Right lobe of liver (tissue), 6 donors: ENCODE results near the gene NCOA6. TPM values are rescaled to one million over a fixed set of nuclear protein-coding genes. Genes with fewer than 3 reads are reported as not detected.

Source experiments
- ATAC-seq, 4 donors: fragments of 200-7000 bp; cut with Tn5 transposase; one replicate each; pipeline ENCODE4 v1.9.1; 2020; ENCODE audit warnings: mild to moderate bottlenecking in 4 of 4, moderate library complexity in 4 of 4
- DNase-seq, 3 donors: peaks; one replicate each; pipeline ENCODE4 v3.0.0-alpha.2; 2020
- H3K27ac ChIP-seq, 3 donors: fragments of 200-600 bp; one replicate each; pipeline ENCODE4 v1.8.0; 2022
- H3K27me3 ChIP-seq, 2 donors: fragments of 200-600 bp; one replicate each; pipeline ENCODE4 v1.8.0; 2022
- H3K36me3 ChIP-seq, 4 donors: fragments of 200-600 bp; sonication (generic) in 1 of 4; one replicate each; pipeline versions ENCODE4 v1.5.1 to v1.8.0; 2017 to 2022; ENCODE audit warnings: control low read depth in 1 of 4
- H3K4me1 ChIP-seq, 4 donors: fragments of 200-600 bp; sonication (generic) in 1 of 4; one replicate each; pipeline versions ENCODE4 v1.5.1 to v1.8.0; 2017 to 2022; ENCODE audit warnings: control low read depth in 1 of 4
- H3K4me3 ChIP-seq, 3 donors: fragments of 200-600 bp; one replicate each; pipeline ENCODE4 v1.8.0; 2022
- H3K9me3 ChIP-seq, 4 donors: fragments of 200-600 bp; sonication (generic) in 1 of 4; one replicate each; pipeline versions ENCODE4 v1.5.1 to v1.8.0; 2017 to 2022; ENCODE audit warnings: control low read depth in 1 of 4
- POLR2A ChIP-seq: fragments of 450-650 bp; IDR thresholded peaks from one replicate; pipeline ENCODE4 v1.6.1; 2017; ENCODE audit warnings: antibody characterized with exemption, mild to moderate bottlenecking
- WGBS: methylation state at CpG from one replicate; pipeline ENCODE4 v1.1.6; 2018; ENCODE audit warnings: low coverage, low lambda C conversion rate; ENCODE audit not compliant: insufficient coverage; ENCODE audit errors: missing lambda C conversion rate; 5-methylcytosine and 5-hydroxymethylcytosine counted together
- intact Hi-C, 2 donors: fragments of 100-400 bp; cut with DNase I; formaldehyde crosslinking; loops; one replicate each; pipeline versions ENCODE4 v1.11.2 to v1.14.1; 2022
- total RNA-seq, 6 experiments: library from RNA; depleted of rRNA in 2 of 6; stranded (reverse); fragments of >200 nt in 2 of 6; fragmentation: NEBNext Ultra II Directional in 3 of 6; extraction: Animal tissue kit (Norgen Biotek cat#: 25700) in 3 of 6; gene quantifications; one replicate each; pipeline versions ENCODE4 v1.1.0 to v1.2.4, GENCODE V29; 2016 to 2023
- TF ChIP-seq, protein P1 (sequence below), 4 donors: fragments of 200-600 bp in 3 of 4; fragments of 450-650 bp in 1 of 4; IDR thresholded peaks; one replicate each; pipeline versions ENCODE4 v1.5.1 to v1.8.0; 2016 to 2022; ENCODE audit warnings: antibody characterized with exemption in 4 of 4, mild to moderate bottlenecking in 2 of 4
- donor health status: DM: no; HTN: yes; CAD: no.
- donor health status: DM: no; HTN: no; CAD: no.
- donor health status: DM: no; HTN: no; CAD: no.
- donor health status: DM: no; HTN: yes; CAD: no.
- donor health status: DM: no; HTN: yes; CAD: no.

Gene NCOA6
- total RNA-seq, 6 experiments from 2014 or later, result 10.0 to 12.9 (median 11.1) TPM

DNA sequence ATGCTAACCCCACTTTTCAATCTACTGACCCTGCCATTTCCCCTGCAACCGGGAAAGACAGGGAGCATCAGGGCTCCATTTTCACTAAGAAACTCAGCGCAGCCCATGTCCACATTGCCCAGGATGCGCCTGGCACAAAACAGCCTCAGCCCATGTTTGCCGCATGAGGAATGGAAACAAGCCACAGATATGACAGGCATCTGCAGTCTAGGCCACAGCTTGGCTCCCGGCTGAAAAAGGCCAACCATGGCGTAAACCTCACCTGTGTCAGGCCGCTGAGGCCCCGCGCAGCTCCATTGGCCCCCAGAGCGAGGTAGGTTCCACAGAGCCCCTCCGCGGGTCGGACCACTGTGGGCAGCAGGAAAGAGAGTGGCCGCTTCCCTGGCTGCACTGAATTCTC is 25.5 kb upstream of the NCOA6 start:
- intact Hi-C loops, result no loop called here

DNA sequence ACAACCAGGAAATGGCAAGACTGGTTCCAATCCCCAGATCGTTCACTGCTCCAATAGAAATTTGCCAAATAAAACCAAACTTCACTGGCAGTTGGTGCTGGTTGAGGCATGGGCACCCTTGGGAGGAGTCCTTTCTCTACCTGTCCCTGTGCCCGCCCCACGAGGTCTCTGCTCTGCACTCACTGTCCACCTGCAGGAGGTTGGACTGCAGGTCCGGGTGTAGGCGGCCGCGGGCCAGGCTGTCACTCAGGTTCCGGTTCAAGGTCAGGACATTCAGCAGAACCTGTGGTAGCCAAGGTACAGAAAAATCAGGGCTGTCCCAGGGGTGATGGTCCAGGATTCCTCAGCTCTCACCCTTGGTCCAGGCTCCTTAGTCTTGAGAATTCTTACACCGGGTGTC is 24.3 kb upstream of the NCOA6 start:
- ATAC-seq, result no peak
- Histone ChIP-seq H3K9me3 (no peaks in the 10 kb centered on the region), H3K4me1 (no peaks in the 10 kb centered on the region), H3K27ac (no peak overlapping the region), H3K4me3 (no peak overlapping the region), H3K36me3 (peaks cover 0 to 7% (median 0%) of the 10 kb centered on the region in 4 donors), H3K27me3 (no peaks in the 10 kb centered on the region)
- DNase-seq, result no peak
- TF ChIP-seq POLR2A, result no peak
- TF ChIP-seq, protein P1, sequence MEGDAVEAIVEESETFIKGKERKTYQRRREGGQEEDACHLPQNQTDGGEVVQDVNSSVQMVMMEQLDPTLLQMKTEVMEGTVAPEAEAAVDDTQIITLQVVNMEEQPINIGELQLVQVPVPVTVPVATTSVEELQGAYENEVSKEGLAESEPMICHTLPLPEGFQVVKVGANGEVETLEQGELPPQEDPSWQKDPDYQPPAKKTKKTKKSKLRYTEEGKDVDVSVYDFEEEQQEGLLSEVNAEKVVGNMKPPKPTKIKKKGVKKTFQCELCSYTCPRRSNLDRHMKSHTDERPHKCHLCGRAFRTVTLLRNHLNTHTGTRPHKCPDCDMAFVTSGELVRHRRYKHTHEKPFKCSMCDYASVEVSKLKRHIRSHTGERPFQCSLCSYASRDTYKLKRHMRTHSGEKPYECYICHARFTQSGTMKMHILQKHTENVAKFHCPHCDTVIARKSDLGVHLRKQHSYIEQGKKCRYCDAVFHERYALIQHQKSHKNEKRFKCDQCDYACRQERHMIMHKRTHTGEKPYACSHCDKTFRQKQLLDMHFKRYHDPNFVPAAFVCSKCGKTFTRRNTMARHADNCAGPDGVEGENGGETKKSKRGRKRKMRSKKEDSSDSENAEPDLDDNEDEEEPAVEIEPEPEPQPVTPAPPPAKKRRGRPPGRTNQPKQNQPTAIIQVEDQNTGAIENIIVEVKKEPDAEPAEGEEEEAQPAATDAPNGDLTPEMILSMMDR (IDR thresholded peaks at IDR 0.05), result no peak
- intact Hi-C loops, result no loop called here
- WGBS, result 0% methylated on average over 1 of the region's 9 CpGs

More for the DNA sequence above, 25.5 kb upstream of the NCOA6 start:
- Histone ChIP-seq H3K27ac (no peak overlapping the region), H3K4me1 (no peaks in the 10 kb centered on the region), H3K36me3 (peaks cover 0 to 7% (median 0%) of the 10 kb centered on the region in 4 donors), H3K9me3 (no peaks in the 10 kb centered on the region), H3K4me3 (no peak overlapping the region), H3K27me3 (no peaks in the 10 kb centered on the region)
- no peak for TF ChIP-seq POLR2A
- TF ChIP-seq, protein P1 (IDR thresholded peaks at IDR 0.05), result no peak
- ATAC-seq (no peak), DNase-seq (no peak)
- WGBS, result 100% methylated on average over 1 of the region's 14 CpGs

DNA sequence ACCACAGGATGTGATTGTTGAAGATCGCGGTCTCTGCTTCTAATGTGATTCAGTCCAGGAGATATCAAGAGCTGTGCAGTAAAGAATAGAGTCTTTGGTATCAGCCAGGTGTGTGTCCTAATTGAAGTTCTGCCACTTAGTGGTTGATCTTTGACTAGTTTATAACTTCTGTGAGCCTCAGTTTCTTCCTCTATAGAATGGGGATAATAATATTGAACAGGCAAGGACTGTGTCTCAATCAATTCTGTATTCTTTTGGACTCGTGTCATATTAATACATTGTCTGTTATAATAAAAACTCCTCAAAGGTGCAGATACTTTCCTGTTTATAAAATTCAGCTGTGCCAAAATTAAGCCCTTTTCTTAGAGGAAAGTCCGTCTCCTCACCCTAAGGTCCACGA is 23.1 kb upstream of the NCOA6 start:
- TF ChIP-seq POLR2A, result no peak
- TF ChIP-seq, protein P1 (IDR thresholded peaks at IDR 0.05), result no peak
- intact Hi-C loops, result no loop called here
- H3K27ac ChIP-seq, result no peak overlapping the region
- H3K36me3 ChIP-seq, result peaks cover 0 to 7% (median 0%) of the 10 kb centered on the region in 4 donors
- H3K27me3 ChIP-seq, result no peaks in the 10 kb centered on the region
- 100% methylated on average over 4 of the region's 5 CpGs for WGBS
- H3K4me3 ChIP-seq, result no peak overlapping the region
- H3K9me3 ChIP-seq, result no peaks in the 10 kb centered on the region
- no peaks in the 10 kb centered on the region for H3K4me1 ChIP-seq
- ATAC-seq (no peak), DNase-seq (no peak)

DNA sequence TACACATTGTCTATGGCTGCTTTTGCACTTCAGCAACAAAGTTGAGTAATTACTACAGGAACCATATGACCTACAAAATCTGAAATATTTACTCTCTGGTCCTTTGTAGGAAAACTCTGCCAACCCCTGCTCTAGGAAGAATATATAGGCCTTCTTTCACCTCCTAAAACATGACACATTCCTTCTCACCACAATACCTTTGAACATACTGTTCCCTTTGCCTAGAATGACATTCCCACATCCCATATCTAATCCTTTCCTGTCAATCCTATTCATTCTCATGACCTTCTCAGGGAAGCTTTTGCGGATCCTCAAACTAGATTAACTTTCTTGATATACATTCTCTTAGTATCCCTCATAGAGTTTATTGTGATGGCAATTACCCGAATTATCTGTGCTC is 18.0 kb upstream of the NCOA6 start:
- no peaks in the 10 kb centered on the region for H3K9me3 ChIP-seq
- H3K4me3 ChIP-seq, result no peak overlapping the region
- H3K27me3 ChIP-seq, result no peaks in the 10 kb centered on the region
- 94% methylated on average over 2 of the region's 2 CpGs for WGBS
- DNase-seq (no peak), ATAC-seq (no peak)
- TF ChIP-seq, protein P1 (IDR thresholded peaks at IDR 0.05), result no peak
- TF ChIP-seq POLR2A, result no peak
- H3K36me3 ChIP-seq, result no peaks in the 10 kb centered on the region
- intact Hi-C loops, result no loop called here
- H3K27ac ChIP-seq, result no peak overlapping the region
- H3K4me1 ChIP-seq, result no peaks in the 10 kb centered on the region

DNA sequence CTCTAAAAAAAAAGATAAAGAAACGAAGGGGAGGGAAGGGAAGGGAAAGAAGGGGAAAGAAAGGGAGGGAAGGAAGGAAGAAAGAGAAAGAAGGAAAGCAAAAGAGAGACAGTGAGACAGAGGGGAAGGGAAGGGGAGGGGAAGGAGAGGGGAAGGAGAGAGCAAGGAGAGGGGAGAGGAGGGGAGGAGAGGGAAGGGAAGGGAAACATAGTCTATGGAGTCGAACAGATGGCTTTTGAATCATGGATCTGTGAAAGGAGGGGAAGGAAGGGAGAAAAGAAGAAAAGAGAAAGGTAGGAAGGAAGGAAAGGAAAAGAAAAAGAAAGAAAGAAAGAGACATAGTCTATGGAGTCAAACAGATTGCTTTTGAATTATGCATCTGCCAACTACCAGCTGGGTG is 16.7 kb upstream of the NCOA6 start:
- no peaks in the 10 kb centered on the region for H3K36me3 ChIP-seq
- H3K4me3 ChIP-seq, result no peak overlapping the region
- no peaks in the 10 kb centered on the region for H3K27me3 ChIP-seq
- intact Hi-C loops, result no loop called here
- ATAC-seq, result no peak
- no peak for TF ChIP-seq POLR2A
- TF ChIP-seq, protein P1 (IDR thresholded peaks at IDR 0.05), result no peak
- no peaks in the 10 kb centered on the region for H3K9me3 ChIP-seq
- no peak for DNase-seq
- H3K27ac ChIP-seq, result no peak overlapping the region
- H3K4me1 ChIP-seq, result no peaks in the 10 kb centered on the region
- WGBS, result 64% methylated on average over 1 of the region's 2 CpGs
